IgD-negative memory B cell (primary cell): ENCODE data around the gene LTBP1. TPM values are rescaled to one million over a fixed set of nuclear protein-coding genes. Genes with fewer than 3 reads are reported as not detected.

Experiments used
- H3K27ac Mint-ChIP-seq, 3 donors: one replicate each; pipeline ENCODE4 v1.8.0; 2020 to 2022; ENCODE audit warnings: mild to moderate bottlenecking in 3 of 3, mixed read lengths in 3 of 3, moderate library complexity in 1 of 3
- H3K27me3 Mint-ChIP-seq: one replicate; pipeline ENCODE4 v1.8.0; 2021; ENCODE audit warnings: mixed read lengths
- H3K36me3 Mint-ChIP-seq: one replicate; pipeline ENCODE4 v1.8.0; 2020; ENCODE audit warnings: mild to moderate bottlenecking, mixed read lengths
- H3K4me1 Mint-ChIP-seq, 3 donors: one replicate each; pipeline ENCODE4 v1.8.0; 2020 to 2022; ENCODE audit warnings: mixed read lengths in 3 of 3, mild to moderate bottlenecking in 1 of 3
- H3K4me3 Mint-ChIP-seq, 4 donors: one replicate each; pipeline ENCODE4 v1.8.0; 2020 to 2022; ENCODE audit warnings: mild to moderate bottlenecking in 4 of 4, mixed read lengths in 4 of 4, moderate library complexity in 3 of 4
- H3K9me3 Mint-ChIP-seq, 3 donors: one replicate each; pipeline ENCODE4 v1.8.0; 2020 to 2021; ENCODE audit warnings: mixed read lengths in 3 of 3, mild to moderate bottlenecking in 1 of 3
- polyA plus RNA-seq: library from polyadenylated mRNA; unstranded; fragments of 300-500 nt; fragmentation: Illumina TruSeq; gene quantifications from one replicate; pipeline ENCODE4 v1.2.3, GENCODE V29; 2021

The LTBP1 gene
- polyA plus RNA-seq, 1 donor from 2014 or later, result not detected

DNA sequence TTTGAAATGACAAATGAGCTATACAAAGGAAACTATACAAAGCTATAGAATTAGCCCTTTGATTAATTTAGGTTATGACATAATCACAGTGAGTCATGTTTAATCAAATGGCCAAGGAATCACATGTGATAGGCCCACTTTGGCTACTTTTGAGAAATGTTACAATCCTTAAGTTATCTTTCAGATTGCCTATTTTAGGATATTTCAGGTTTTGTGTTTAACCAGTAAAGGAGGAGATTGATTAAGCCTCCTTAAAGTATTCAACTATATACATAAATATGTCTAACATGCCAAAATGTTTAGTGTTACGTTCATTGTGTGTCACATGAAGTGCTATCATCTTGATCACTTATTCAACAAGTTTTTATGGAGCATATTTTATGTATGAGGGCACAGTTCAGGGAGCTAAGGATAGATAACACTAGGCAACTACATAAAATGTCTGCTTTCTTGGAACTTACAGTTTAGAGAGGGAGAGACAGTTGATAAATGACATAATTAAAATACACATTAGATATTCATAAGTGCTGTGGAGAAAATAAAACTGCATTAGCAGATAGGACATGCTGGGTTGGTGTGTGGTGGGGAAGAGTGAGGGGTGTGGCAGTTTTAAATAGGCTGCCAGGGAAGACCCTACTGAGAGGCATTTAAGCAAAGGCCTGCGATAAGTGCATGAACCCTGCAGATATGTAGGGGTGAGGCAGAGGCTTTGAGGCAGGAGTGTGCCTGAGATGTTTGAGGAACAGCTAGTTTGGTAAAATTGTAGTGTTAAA lies 77.2 kb downstream of the LTBP1 start:
- Mint-ChIP-seq H3K27me3 (peaks cover 10% of the 10 kb centered on the region), H3K27ac (peak overlapping the region in 1 of 3 donors; percentile 14), H3K9me3 (peaks cover 0 to 5% (median 3%) of the 10 kb centered on the region in 3 donors)

DNA sequence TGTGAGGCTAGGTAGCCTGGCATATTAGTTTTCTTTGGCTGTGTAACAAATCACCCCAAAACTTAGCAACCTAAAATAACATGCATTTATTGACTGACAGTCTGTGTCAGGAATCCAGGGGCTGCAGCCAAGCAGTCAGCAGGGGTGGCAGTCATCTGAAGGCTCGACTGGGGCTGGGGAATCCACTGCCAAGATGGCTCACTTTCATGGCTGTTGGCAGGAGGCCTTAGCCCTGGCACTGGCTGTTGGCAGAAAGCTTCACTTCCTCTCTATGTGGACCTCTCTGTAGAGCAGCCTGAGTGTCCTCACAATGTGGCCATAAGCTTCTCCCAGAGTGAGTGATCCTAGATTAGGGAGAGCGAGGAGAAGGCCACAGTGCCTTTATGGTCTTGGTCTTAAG lies 78.0 kb downstream of the LTBP1 start:
- peaks cover 10% of the 10 kb centered on the region for H3K27me3 Mint-ChIP-seq

More for the DNA sequence above, 77.2 kb downstream of the LTBP1 start:
- Mint-ChIP-seq H3K4me1 (no peaks in the 10 kb centered on the region), H3K4me3 (no peak overlapping the region), H3K36me3 (no peaks in the 10 kb centered on the region)

DNA sequence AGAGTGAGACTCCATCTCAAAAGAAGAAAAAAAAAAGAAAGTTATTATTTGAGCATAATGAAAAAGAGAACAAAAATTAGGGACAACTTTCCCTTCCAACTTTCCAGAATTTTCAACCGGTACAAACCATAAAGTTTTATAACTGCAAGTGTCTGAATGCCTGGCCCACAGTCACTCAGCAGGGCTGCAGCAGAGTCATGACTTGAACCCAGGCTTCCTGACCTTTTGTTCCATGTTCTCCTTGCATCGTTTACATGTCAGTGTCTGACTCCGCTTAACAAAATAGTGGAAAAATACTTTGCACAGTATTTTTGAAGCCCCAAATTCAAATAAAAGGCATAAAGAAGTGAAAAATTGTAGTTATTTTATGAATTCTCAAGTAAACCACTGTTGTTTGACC lies 82.7 kb downstream of the LTBP1 start:
- Mint-ChIP-seq H3K4me1 (no peaks in the 10 kb centered on the region), H3K36me3 (no peaks in the 10 kb centered on the region), H3K27me3 (peaks cover 2% of the 10 kb centered on the region)

More for the DNA sequence above, 78.0 kb downstream of the LTBP1 start:
- Mint-ChIP-seq H3K9me3 (peaks cover 0 to 5% (median 3%) of the 10 kb centered on the region in 3 donors), H3K4me1 (no peaks in the 10 kb centered on the region), H3K36me3 (no peaks in the 10 kb centered on the region), H3K27ac (peak overlapping the region in 1 of 3 donors; percentile 14), H3K4me3 (no peak overlapping the region)

DNA sequence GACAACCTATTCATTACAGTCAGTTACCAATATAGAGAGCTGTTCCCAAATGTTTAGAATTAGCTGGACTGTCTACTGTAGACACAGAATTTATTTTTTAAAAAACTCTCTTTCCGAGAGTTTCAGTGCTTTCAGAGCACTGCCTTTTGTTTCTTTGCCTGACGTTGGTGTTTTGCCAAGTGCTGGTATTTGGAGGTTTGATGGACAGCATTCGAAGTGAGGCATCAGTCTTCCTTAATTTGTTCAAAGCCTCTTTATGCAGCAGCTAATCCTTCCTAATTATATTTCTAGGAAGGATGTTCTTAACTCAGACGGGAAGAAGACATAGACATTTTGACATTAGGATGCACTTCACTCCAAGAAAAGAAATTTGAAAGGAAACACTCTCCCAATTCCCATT lies 83.2 kb downstream of the LTBP1 start:
- Mint-ChIP-seq H3K4me3 (no peak overlapping the region), H3K27ac (no peak overlapping the region), H3K27me3 (peaks cover 2% of the 10 kb centered on the region), H3K36me3 (no peaks in the 10 kb centered on the region), H3K9me3 (peaks cover 0 to 1% (median 0%) of the 10 kb centered on the region in 3 donors), H3K4me1 (no peaks in the 10 kb centered on the region)

More for the DNA sequence above, 82.7 kb downstream of the LTBP1 start:
- H3K9me3 Mint-ChIP-seq, result peaks cover 0 to 1% (median under 1%) of the 10 kb centered on the region in 3 donors
- H3K27ac Mint-ChIP-seq, result no peak overlapping the region
- H3K4me3 Mint-ChIP-seq, result no peak overlapping the region

DNA sequence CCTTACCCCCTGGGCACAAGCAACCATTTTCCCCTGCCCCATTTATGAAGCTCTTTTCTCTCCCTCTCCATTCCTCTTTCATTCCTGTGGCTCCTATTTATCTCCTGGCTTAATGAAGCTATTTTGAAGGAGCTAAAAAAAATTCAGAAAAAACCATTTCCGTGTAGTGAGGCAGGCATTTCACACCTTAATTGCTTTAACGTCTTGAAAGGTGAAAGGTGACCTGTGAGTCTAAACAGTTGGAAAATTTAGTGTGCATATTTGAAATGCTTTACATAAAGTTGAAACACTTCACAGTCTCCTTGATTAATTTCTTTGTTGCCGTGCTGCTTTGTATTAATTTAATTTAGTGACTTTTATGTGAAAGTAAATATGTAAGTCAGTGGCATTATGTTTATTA lies 83.6 kb downstream of the LTBP1 start:
- Mint-ChIP-seq H3K4me3 (no peak overlapping the region), H3K27ac (no peak overlapping the region)

DNA sequence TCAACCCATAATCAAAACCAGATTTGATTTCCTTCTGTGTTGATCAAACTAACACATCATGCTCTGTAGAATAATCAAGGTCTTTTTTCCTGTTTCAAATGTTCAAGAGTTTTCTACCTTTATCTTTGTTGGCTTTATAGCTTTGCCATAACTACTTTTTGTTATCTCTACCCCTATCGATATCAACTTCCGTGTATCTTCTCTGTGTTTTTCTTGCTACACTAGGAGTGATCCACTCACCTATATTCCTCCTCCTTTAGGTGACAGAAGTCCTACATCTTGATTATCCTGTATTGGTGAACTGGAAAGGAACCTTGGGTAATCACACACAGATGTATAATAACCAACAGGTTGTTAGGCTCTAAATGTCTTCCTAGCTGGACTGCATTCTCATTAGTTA lies 85.5 kb downstream of the LTBP1 start:
- H3K36me3 Mint-ChIP-seq, result no peaks in the 10 kb centered on the region
- no peaks in the 10 kb centered on the region for H3K9me3 Mint-ChIP-seq
- H3K27ac Mint-ChIP-seq, result no peak overlapping the region
- peaks cover 2% of the 10 kb centered on the region for H3K27me3 Mint-ChIP-seq
- no peak overlapping the region for H3K4me3 Mint-ChIP-seq
- no peaks in the 10 kb centered on the region for H3K4me1 Mint-ChIP-seq

More for the DNA sequence above, 83.6 kb downstream of the LTBP1 start:
- no peaks in the 10 kb centered on the region for H3K4me1 Mint-ChIP-seq
- no peaks in the 10 kb centered on the region for H3K36me3 Mint-ChIP-seq
- no peaks in the 10 kb centered on the region for H3K9me3 Mint-ChIP-seq
- H3K27me3 Mint-ChIP-seq, result peaks cover 2% of the 10 kb centered on the region

DNA sequence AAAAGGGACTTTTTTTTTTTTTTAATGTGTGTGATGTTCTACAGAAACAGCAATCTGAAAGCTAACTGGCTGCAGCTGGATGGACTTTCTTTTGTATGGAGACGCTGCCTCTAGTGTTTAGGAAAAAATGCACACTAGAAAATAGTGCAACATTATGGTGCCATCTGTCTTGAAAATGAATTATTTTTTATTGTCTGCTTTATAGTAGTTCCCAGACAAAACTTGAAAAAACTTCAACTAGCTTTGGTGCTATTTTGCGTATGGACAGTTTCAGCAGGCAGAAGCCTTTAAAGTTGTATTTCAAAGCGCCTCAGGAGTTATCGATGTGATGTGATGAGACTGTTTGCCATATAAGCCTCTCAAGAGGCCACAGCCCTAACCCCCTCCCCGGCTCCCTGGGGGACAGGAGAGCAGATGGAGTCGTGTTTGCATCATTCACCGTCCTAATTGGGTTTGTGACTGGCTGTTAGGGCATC lies 86.9 kb downstream of the LTBP1 start:
- Mint-ChIP-seq H3K27me3 (no peaks in the 10 kb centered on the region), H3K4me3 (no peak overlapping the region), H3K27ac (no peak overlapping the region), H3K36me3 (no peaks in the 10 kb centered on the region), H3K4me1 (no peaks in the 10 kb centered on the region), H3K9me3 (no peaks in the 10 kb centered on the region)

DNA sequence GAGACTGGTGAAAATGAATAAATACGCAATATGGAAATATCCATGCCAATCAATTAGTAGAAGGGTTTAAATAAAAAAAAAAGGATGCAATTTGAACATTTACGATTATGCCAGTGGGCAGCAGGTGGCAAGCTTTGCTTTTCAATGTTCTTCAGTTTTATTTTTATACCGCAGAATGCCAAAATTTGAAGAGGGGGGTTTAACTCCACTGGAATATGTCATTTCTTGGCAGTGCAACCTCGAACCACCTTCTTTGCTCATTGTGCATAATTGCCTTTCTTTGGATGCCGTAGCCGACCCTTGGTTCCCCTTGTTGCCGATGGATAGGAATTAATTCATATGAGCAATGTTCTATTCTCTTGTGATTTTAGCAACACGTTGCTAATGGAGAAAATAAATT lies 88.0 kb downstream of the LTBP1 start:
- no peaks in the 10 kb centered on the region for H3K36me3 Mint-ChIP-seq
- H3K4me3 Mint-ChIP-seq, result no peak overlapping the region
- H3K4me1 Mint-ChIP-seq, result no peaks in the 10 kb centered on the region
- no peaks in the 10 kb centered on the region for H3K27me3 Mint-ChIP-seq
- H3K9me3 Mint-ChIP-seq, result no peaks in the 10 kb centered on the region
- no peak overlapping the region for H3K27ac Mint-ChIP-seq

DNA sequence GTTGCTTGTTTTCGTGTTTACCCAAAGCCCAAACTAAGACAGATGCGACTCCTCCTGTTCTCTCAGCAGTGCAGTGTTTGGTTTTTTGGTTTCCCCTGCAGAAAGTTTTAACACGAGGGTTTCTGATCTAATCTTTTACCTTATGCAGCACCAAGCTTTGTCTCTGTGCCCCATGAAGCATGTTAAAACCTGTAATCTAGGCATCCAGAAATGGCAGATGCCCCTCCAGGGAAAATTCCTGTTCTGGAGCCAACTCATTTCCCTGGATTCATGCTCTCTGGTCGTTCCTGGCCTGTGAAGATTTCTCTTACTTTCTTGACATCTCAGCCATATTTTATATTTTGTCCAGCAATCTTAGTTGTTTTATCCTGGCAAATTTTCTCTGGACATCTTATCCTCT lies 91.5 kb downstream of the LTBP1 start:
- Mint-ChIP-seq H3K4me3 (no peak overlapping the region), H3K36me3 (no peaks in the 10 kb centered on the region), H3K4me1 (no peaks in the 10 kb centered on the region), H3K27ac (no peak overlapping the region), H3K9me3 (peaks cover 0 to 4% (median 0%) of the 10 kb centered on the region in 3 donors), H3K27me3 (peaks cover 2% of the 10 kb centered on the region)

DNA sequence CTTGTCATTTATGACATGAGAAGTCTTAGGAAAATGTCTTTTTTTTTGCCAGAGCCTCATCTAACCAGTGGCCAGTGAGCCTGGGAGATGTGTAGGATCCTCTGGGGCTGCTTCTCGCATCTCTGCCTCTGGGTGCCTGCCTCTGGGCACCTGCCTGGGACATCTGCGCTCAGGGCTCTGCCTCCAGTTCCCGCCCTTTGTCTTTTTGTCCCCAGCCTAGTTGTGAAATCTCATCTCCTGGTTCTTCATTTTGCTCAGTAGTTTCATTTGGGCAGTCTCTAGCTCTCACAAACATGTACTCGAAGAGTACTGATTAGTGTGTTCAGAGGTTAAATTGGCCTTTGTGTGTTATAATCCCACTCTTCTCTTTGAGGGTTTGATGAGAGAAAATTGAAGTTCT lies 92.0 kb downstream of the LTBP1 start:
- Mint-ChIP-seq H3K27ac (no peak overlapping the region), H3K27me3 (peaks cover 2% of the 10 kb centered on the region), H3K4me3 (no peak overlapping the region), H3K4me1 (no peaks in the 10 kb centered on the region), H3K9me3 (peaks cover 0 to 4% (median 0%) of the 10 kb centered on the region in 3 donors), H3K36me3 (no peaks in the 10 kb centered on the region)

DNA sequence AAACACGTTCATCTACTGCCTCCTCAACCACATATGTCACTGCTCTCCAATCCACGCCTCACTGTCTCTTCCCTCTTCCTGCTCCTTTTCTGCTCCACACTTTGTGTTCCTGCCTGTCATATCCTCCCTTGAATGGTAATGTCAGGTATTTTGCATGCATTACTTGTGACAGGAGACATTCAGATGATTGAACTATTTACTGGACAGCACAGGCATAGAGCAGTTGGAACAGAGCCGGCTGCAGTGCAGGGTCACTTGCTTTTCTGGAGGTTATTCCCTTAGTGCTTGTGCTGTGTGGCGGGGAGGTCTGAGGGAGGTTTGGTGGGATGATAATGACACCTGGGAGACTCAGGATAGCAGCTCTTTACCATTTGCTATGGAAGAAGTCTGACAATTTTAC lies 93.8 kb downstream of the LTBP1 start:
- Mint-ChIP-seq H3K4me1 (no peaks in the 10 kb centered on the region), H3K36me3 (peaks cover 4% of the 10 kb centered on the region), H3K4me3 (no peak overlapping the region), H3K9me3 (peaks cover 0 to 4% (median 0%) of the 10 kb centered on the region in 3 donors), H3K27me3 (peaks cover 2% of the 10 kb centered on the region), H3K27ac (no peak overlapping the region)

DNA sequence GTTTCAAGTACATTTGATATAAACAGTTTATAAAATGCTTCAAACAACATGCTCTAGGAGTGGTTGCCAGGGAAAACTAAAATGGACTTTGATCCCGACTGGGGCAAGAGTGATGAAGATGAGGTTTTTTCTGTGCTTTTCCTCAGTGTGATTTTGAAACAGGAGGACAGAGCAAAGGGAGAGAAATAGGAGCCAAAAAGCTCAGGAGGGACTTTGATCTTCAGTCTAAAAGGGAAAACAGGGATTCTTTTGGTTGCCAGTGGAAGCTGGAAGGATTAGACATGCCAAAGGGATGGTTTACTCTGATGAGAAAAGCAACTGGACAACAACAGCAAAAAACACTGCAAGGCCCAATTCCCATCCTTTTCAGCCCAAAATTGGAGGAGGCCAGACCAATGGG lies 95.5 kb downstream of the LTBP1 start:
- peaks cover 2% of the 10 kb centered on the region for H3K27me3 Mint-ChIP-seq
- H3K27ac Mint-ChIP-seq, result no peak overlapping the region
- peaks cover 4% of the 10 kb centered on the region for H3K36me3 Mint-ChIP-seq
- H3K4me1 Mint-ChIP-seq, result no peaks in the 10 kb centered on the region
- H3K9me3 Mint-ChIP-seq, result peaks cover 0 to 4% (median 1%) of the 10 kb centered on the region in 3 donors
- no peak overlapping the region for H3K4me3 Mint-ChIP-seq

DNA sequence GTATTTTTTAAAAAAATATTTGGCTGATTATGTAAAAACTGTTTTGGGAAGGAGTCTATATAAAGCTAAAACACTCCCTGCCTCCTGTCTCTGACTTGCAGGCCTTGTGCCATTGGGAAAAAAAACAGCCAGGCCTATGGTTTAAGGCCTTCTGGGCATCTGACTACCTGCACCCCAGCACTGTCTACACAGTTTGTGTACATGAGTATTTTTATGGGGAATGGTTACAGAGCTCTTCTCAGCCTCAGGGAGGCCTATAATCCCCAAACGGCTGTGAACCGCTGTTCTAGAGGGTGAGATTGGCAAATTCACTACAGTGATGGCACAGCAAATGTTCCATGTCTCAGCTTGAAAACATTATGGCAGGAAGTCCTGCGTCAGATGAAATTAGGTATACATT lies 96.1 kb downstream of the LTBP1 start:
- no peak overlapping the region for H3K4me3 Mint-ChIP-seq
- H3K36me3 Mint-ChIP-seq, result peaks cover 4% of the 10 kb centered on the region
- no peaks in the 10 kb centered on the region for H3K4me1 Mint-ChIP-seq
- peaks cover 2% of the 10 kb centered on the region for H3K27me3 Mint-ChIP-seq
- H3K27ac Mint-ChIP-seq, result no peak overlapping the region
- H3K9me3 Mint-ChIP-seq, result peaks cover 0 to 4% (median 1%) of the 10 kb centered on the region in 3 donors

DNA sequence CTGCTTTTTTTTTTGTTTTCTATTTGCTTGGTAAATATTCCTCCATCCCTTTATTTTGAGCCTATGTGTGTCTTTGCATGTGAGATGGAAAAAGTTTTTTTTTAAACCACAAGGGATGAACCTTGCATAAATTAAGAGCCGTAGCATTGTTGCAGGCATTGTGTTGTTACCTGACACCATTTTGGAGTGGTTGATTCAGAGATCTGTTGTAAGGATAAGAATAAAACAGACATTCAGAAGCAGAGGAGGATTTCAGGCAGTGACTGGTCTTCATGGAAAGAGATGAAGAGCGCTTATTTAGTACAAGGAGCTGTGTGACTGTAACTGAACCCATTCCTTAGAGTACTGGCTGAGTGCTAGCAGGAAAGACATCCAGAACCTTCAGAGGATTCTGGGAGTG lies 101.2 kb downstream of the LTBP1 start:
- no peak overlapping the region for H3K27ac Mint-ChIP-seq
- H3K4me1 Mint-ChIP-seq, result no peaks in the 10 kb centered on the region
- H3K4me3 Mint-ChIP-seq, result no peak overlapping the region
- peaks cover 0 to 1% (median 0%) of the 10 kb centered on the region in 3 donors for H3K9me3 Mint-ChIP-seq
- no peaks in the 10 kb centered on the region for H3K27me3 Mint-ChIP-seq
- peaks cover 4% of the 10 kb centered on the region for H3K36me3 Mint-ChIP-seq

DNA sequence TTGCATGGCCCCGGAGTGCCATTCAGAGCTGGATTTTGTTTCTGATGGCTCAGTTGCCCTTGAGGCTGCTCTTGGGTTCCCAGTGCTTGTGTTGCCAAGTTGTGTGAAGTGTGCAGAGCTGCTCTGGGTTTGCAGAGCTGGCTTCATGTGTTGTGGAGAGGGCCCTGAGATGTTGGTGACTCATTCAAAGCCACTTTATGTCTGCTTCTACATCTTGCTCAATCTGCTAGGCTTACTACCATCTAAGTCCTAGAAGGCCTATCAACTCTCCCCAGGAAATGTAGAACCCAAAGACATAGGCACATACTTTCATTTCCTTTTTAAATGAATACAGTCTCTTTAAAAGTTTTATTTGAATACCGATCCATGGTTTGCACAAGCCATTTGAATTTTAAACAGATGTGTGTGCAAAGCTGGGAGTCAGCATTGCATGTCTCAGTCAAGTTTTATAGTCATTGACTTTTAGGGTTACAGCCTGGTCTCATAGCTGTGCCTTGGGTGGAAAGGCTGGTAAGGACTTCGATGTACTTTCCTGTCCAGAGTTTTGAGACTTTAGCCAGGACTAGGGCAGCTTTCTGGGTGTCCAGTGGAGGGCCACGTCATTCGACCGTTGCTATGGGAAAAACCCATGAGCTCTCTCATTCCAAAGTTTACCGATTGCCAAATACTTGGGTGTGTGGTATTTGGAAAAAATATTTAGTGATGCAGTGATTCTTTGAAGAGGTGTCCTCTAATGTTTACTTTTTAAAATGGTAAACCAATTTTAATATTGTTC lies 105.0 kb downstream of the LTBP1 start:
- peaks cover 0 to 1% (median 0%) of the 10 kb centered on the region in 3 donors for H3K9me3 Mint-ChIP-seq
- peak overlapping the region in 1 of 3 donors; percentile 13 for H3K27ac Mint-ChIP-seq
- H3K4me1 Mint-ChIP-seq, result no peaks in the 10 kb centered on the region
- no peaks in the 10 kb centered on the region for H3K36me3 Mint-ChIP-seq
- H3K4me3 Mint-ChIP-seq, result no peak overlapping the region
- no peaks in the 10 kb centered on the region for H3K27me3 Mint-ChIP-seq
